GM11168 (cell line): ENCODE measurements around the gene BOLL.
"Not testable (repeated sequence)": the region's sequence is repeated elsewhere in the genome, so short reads cannot be mapped to it uniquely, and the experiment has no call there.

Experiments used
- in situ Hi-C: fragments of 300-500 bp; cut with MboI; formaldehyde crosslinking; loops from one replicate; pipeline ENCODE4 v1.12.0; 2022; ENCODE audit warnings: low sequenced_read_pairs; ENCODE audit not compliant: unreplicated experiment

Gene BOLL

DNA sequence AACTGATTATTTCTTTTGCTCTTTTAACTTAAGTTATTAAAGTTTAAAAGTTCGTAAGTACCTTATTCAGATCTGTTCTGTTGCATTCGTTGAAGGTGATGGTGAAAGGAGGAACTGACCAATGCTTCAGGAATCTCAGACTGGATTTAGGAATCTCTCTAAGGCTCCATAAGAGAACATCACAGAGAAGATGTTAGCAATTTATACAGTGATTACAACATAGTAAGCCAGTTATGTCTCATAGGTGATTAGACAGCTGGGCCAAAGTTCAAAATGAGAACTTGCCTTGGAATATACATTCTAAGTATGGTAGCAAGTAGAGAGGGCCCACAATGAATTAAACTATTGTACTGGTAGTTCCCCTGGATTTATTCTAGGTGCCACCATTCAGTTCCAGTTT, 76.8 kb downstream of the BOLL start:
- in situ Hi-C loops = loop anchor here (5.0 kb wide), 1 partner anchor 69 kb away; no protein-coding TSS in a partner anchor

DNA sequence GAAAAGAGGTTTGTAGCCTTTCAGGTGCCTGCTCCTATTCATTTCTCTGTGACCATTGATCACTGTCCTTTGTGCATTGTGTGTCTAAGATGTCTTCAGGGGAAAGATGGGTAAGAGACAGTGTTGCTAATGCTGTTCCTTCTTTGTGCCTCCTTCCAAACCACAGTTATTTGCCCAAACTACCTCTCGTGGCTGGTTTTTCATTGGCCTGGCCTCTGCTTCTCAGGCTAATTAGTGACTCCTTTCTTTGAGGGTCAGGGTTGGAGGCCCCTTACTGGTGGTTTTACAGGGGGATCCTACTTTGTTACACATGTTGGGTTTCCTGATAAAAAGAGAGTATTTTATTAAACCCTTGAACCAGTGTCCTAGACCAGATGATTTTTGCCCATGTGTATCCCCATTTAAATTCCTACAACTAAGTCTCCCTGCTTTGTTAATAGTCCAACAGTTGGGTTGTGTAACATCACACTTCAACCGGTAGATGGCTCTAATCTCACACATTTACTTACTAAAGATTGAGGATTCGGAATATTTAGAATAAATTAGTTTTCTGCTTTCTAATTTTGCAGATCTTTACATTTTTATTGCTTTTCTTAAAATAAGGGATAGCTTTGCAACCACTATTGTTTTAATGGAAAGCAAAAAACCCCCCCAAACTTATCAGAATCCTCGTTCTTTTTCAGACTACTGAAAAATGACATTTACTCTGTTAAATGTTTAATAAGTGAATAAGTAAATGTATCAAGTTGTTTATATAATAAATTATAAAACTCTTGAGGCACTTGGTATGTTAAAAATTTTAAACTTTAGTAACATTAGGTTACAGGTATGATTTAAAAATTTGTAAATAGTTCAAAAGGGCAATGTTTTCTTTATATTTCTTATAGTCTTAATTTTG, 77.6 kb downstream of the BOLL start:
- in situ Hi-C loops = loop anchor here (5.0 kb wide), 1 partner anchor 70 kb away; no protein-coding TSS in a partner anchor

DNA sequence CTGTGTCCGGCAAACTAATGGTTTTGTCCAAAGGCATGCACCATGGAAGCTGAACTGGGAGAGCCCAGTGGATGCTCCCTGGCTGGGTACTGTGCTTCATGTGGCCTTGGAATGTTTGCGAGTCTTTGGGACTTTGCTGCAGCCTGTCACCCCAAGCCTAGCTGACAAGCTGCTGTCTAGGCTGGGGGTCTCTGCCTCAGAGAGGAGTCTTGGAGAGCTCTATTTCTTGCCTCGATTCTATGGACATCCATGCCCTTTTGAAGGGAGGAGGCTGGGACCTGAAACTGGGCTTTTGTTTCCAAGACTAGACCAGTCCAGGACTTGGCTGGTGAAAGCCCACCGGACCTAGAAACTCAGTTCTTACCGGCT, 78.3 kb downstream of the BOLL start:
- in situ Hi-C loops = loop anchor here (5.0 kb wide), 1 partner anchor 70 kb away; no protein-coding TSS in a partner anchor

DNA sequence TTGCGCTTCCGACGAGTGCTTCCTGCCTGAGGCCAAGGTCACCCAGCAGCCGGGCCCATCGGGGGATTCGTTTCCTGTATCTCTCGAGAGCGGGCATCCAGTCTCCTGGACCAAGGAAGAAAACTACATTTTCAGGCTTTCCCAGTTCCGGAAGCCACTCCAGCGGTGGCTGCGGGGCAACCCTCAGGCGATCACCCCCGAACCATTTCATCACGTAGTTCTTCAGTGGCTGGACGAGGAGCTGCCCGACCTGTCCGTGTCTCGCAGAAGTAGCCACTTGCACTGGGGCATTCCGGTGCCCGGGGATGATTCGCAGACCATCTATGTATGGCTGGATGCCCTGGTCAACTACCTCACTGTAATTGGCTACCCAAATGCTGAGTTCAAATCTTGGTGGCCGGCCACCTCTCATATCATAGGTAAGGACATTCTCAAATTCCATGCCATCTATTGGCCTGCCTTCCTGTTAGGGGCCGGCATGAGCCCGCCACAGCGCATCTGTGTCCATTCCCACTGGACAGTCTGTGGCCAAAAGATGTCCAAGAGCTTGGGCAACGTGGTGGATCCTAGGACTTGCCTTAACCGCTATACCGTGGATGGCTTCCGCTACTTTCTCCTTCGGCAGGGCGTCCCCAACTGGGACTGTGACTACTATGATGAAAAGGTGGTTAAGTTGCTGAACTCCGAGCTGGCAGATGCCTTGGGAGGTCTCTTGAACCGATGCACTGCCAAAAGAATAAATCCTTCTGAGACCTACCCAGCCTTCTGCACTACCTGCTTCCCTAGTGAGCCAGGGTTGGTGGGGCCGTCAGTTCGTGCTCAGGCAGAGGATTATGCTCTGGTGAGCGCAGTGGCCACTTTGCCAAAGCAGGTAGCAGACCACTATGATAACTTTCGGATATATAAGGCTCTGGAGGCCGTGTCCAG, 78.9 kb downstream of the BOLL start:
- in situ Hi-C loops = loop anchor here (5.0 kb wide), 1 partner anchor 71 kb away; no protein-coding TSS in a partner anchor

DNA sequence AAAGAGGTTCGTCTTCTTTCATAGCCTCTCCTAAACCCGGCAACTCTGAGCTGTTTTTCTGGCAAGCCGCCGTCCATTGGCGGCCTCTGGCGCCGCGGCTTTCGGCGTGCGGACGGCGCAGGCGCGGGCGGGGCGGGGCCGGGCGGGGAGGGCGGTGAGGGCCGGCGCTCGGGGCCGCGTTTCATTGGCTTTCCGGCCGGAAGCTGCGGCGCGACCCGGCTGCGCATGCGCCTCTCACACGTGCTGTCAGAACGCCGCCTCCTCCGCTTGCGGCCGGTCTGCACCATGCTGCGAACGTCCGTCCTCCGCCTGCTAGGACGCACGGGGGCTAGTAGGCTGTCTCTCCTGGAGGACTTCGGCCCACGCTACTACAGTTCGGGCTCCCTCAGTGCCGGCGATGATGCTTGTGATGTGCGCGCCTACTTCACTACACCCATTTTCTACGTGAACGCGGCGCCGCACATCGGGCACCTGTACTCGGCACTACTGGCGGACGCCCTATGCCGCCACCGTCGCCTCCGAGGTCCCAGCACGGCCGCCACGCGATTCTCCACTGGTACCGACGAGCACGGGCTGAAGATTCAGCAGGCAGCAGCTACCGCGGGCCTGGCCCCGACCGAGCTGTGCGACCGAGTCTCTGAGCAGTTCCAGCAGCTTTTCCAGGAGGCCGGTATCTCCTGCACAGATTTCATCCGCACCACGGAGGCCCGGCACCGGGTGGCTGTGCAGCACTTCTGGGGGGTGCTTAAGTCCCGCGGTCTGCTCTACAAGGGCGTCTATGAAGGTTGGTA, 79.8 kb downstream of the BOLL start, which contains the start of gene MARS2:
TSS of gene MARS2 (plus strand) at position 249 of the 791 bp plus-strand sequence. CDS start at position 286, 37 bp downstream.
- in situ Hi-C loops = loop anchor here (5.0 kb wide), 1 partner anchor 72 kb away; no protein-coding TSS in a partner anchor

DNA sequence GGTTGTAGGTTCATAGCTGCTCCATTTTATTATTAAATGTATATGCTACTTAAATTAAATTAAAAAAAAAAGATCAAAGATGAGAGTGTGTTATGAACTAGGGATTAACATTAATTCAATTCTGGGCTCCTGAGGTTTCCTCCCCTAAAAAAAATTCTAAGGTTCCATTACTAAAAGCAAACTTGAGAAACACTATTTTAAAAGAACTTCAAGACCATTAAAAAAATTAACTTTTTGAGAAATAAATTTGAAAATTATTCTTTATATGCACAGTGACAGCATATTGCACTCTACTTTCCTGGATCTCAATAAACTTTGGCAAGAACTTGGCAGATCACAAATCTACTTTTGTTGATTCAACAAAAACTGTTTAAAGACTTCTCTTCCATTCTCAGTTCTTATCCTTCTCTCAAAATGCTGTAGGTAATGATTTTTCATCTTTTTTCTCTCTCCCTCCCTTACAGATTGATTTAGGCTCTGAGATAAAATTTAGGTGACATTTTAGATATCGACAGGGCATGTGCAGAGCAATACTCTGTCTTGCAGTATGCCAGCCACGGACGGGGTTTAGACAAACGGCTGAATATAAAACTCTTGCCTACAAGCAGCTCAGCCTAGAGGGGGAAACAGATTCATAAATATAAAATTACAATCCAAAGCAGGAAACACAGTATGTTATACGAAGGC, 80.5 kb downstream of the BOLL start:
- in situ Hi-C loops = loop anchor here (5.0 kb wide), 1 partner anchor 73 kb away; no protein-coding TSS in a partner anchor

DNA sequence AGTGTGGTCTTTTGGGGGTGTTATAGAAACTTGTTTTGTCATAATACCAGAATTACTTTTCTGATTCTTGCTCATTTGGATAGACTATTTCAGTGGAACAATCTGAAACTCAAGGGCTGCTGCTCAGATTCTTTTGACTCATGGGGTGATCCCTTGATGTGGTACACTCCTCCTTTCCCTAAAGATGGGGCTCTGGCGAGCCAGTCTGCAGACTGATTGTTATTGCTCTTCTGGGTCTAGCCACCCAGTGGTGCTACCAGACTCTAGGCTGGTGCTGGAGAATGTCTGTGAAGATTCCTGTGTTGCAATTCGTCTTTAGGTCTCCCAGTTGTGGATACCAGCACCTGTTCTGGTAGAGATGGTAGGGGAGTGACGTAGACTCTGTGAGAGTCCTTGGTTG, 84.2 kb downstream of the BOLL start:
- in situ Hi-C loops = no loop called here

DNA sequence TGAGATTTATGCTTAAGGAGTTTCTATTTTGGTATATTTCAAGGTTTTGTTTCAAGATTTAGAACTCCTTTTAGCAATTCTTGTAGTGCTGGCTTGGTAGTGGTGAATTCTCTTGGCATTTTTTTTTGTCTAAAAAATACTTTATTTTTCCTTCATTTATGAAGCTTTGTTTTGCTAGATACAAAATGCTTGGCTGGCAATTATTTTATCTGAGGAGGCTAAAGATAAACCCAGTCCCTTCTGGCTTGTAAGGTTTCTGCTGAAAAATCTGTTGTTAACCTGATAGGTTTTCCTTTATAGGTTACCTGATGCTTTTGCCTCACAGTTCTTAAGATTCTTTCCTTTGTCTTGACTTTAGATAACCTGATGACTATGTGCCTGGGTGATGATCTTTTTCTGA, 85.4 kb downstream of the BOLL start:
- in situ Hi-C loops = not testable (repeated sequence)

DNA sequence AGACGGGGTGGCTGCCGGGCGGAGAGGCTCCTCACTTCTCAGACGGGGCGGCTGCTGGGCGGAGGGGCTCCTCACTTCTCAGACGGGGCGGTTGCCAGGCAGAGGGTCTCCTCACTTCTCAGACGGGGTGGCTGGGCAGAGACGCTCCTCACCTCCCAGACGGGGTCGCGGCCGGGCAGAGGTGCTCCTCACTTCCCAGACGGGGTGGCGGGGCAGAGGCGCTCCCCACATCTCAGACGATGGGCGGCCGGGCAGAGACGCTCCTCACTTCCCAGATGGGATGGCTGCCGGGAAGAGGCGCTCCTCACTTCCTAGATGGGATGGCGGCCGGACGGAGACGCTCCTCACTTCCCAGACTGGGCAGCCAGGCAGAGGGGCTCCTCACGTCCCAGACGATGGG, 88.5 kb downstream of the BOLL start:
- in situ Hi-C loops = not testable (repeated sequence)

DNA sequence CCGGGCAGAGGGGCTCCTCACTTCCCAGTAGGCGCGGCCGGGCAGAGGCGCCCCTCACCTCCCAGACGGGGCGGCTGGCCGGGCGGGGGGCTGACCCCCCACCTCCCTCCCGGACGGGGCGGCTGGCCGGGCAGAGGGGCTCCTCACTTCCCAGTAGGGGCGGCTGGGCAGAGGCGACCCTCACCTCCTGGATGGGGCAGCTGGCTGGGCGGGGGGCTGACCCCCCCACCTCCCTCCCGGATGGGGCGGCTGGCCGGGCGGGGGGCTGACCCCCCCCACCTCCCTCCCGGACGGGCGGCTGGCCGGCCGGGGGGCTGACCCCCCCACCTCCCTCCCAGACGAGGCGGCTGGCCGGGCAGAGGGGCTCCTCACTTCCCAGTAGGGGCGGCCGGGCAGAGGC, 89.1 kb downstream of the BOLL start:
- in situ Hi-C loops = not testable (repeated sequence)

DNA sequence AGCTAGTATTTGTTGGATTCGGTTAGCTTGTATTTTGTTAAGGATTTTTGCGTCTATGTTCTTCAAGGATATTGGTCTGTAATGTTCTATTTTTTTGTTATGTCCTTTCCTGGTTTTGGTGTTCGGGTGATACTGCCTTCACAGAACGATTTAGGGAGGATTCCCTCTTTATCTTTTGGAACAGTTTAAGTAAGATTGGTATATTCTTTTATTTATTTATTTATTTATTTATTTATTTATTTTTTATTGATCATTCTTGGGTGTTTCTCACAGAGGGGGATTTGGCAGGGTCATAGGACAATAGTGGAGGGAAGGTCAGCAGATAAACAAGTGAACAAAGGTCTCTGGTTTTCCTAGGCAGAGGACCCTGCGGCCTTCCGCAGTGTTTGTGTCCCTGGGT, 89.9 kb downstream of the BOLL start:
- in situ Hi-C loops = not testable (repeated sequence)

DNA sequence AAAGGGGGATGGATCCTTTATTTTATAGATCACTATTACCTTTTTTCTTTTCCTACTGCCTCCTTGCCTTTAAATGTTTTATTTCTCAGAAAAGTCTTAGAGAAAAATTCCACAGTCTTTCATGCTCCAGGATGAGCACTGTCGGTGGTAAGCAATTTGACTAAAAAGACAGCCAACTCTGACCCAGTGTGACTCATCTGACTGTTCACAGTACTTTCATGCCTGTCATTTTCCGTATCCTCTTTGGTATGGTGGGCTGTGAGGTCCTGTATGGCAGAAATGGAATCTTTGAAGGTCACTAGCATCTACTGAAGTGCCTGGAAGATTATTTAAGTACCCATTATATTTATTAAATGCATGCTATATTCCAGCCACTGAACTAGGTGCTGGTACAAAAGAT, 107.6 kb downstream of the BOLL start:
- in situ Hi-C loops = no loop called here

DNA sequence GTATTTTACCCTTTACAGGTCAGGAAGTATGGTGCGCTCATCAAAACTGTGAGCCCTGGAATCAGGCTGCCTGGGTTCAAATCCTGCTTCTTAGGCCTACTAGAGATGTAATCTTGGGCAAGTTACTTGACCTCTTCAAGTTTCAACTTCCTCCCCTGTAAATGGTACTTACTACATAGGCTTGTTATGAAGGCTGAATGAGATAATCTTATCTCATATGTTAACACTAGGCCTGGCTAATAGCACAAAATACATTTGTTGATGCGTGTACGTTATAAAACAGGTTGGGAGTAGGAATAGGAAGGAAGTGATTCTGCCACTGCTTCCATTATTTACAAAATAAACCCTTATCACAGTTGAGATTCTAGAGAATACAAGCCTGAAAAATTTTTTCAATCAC, 108.1 kb downstream of the BOLL start:
- in situ Hi-C loops = no loop called here
